BJ (cell line): Measurements from ENCODE around the gene MCRIP2. TPM values are rescaled to one million over a fixed set of nuclear protein-coding genes. Genes with fewer than 3 reads are reported as not detected.

Experiments
- CTCF ChIA-PET: fragments of 350-600 bp; formaldehyde crosslinking; extraction: SDS; loops from one replicate; lab custom pipeline; 2021; ENCODE audit warnings: antibody characterized with exemption, inconsistent platforms; lab: Yijun Ruan, JAX
- POLR2A ChIA-PET: fragments of 300-600 bp; sonication (Branson Sonifier 250); formaldehyde crosslinking; extraction: SDS; loops from one replicate; lab custom pipeline; 2021; ENCODE audit warnings: antibody characterized with exemption; lab: Charles Lee
- DNase-seq: peaks from one replicate; pipeline ENCODE4 v3.0.0-alpha.2; 2011; ENCODE audit warnings: low read depth
- H3K27me3 ChIP-seq: 2 replicates; pipeline ENCODE4 v1.6.0; 2011; ENCODE audit warnings: low read length; ENCODE audit not compliant: control insufficient read depth, insufficient read depth
- H3K36me3 ChIP-seq: 2 replicates; pipeline ENCODE4 v1.5.1; 2011; ENCODE audit warnings: low read length; ENCODE audit not compliant: control insufficient read depth, insufficient read depth
- H3K4me3 ChIP-seq: 2 replicates; pipeline ENCODE4 v1.5.1; 2011; ENCODE audit warnings: low read depth, mild to moderate bottlenecking, control low read depth, low read length
- CTCF ChIP-seq: IDR thresholded peaks from 2 replicates; pipeline ENCODE4 v1.5.1; 2011; ENCODE audit warnings: low read depth, mild to moderate bottlenecking, control low read depth, inconsistent platforms, low read length, moderate library complexity; ENCODE audit not compliant: insufficient read depth
- polyA plus RNA-seq: library from polyadenylated mRNA; depleted of rRNA; stranded (reverse); fragments of >200 nt; gene quantifications from 2 replicates; pipeline ENCODE4 v1.2.3, GENCODE V29; 2011

MCRIP2 gene
- polyA plus RNA-seq, 1 experiment: 16.5 TPM

GRCh38 chr16:637081-638018, 4.3 kb upstream of the MCRIP2 start:
- H3K27me3 ChIP-seq: no peaks in the 10 kb centered on the region

GRCh38 chr16:638034-638543, 3.5 kb upstream of the MCRIP2 start:
- no peak overlapping the region for H3K4me3 ChIP-seq
- TF ChIP-seq CTCF: no peak
- H3K27me3 ChIP-seq: no peaks in the 10 kb centered on the region
- ChIA-PET CTCF (interaction anchor here (1.3 kb wide), 1 partner anchor 74 kb away, joined by 3 read pairs; no protein-coding TSS in a partner anchor), POLR2A (no interaction called here)
- H3K36me3 ChIP-seq: peaks cover 8% of the 10 kb centered on the region
- no peak for DNase-seq

More at GRCh38 chr16:637081-638018, 4.3 kb upstream of the MCRIP2 start:
- DNase-seq: no peak
- Histone ChIP-seq H3K36me3 (peaks cover 12% of the 10 kb centered on the region), H3K4me3 (peak overlapping the region; percentile 50)
- ChIA-PET POLR2A (no interaction called here), CTCF (no interaction called here)
- no peak for TF ChIP-seq CTCF

- no peak for DNase-seq
- CTCF ChIA-PET: interaction anchor here (1.3 kb wide), 1 partner anchor 74 kb away, joined by 3 read pairs; no protein-coding TSS in a partner anchor
- peaks cover 3% of the 10 kb centered on the region for H3K36me3 ChIP-seq
- no peak for TF ChIP-seq CTCF
- H3K4me3 ChIP-seq: no peak overlapping the region
- POLR2A ChIA-PET: no interaction called here
- H3K27me3 ChIP-seq: no peaks in the 10 kb centered on the region
These were observed 2.8 kb upstream of the MCRIP2 start for GRCh38 chr16:638836-639235.

- no peak for DNase-seq
- no peak for TF ChIP-seq CTCF
- ChIA-PET CTCF (no interaction called here), POLR2A (no interaction called here)
- H3K4me3 ChIP-seq: no peak overlapping the region; the same call in 1 of the 2 replicates
- H3K36me3 ChIP-seq: no peaks in the 10 kb centered on the region
- H3K27me3 ChIP-seq: no peaks in the 10 kb centered on the region
These were observed 1.0 kb upstream of the MCRIP2 start for GRCh38 chr16:640614-641013.
